Kidney capillary endothelial cell (primary cell): ENCODE data around the gene CORO1C.
"Not testable (repeated sequence)": the region's sequence is repeated elsewhere in the genome, so short reads cannot be mapped to it uniquely, and the experiment has no call there.

Experiments used
- DNase-seq: peaks from one replicate; pipeline ENCODE4 v3.0.0-alpha.2; 2018; ENCODE audit warnings: low spot score

CORO1C gene

DNA sequence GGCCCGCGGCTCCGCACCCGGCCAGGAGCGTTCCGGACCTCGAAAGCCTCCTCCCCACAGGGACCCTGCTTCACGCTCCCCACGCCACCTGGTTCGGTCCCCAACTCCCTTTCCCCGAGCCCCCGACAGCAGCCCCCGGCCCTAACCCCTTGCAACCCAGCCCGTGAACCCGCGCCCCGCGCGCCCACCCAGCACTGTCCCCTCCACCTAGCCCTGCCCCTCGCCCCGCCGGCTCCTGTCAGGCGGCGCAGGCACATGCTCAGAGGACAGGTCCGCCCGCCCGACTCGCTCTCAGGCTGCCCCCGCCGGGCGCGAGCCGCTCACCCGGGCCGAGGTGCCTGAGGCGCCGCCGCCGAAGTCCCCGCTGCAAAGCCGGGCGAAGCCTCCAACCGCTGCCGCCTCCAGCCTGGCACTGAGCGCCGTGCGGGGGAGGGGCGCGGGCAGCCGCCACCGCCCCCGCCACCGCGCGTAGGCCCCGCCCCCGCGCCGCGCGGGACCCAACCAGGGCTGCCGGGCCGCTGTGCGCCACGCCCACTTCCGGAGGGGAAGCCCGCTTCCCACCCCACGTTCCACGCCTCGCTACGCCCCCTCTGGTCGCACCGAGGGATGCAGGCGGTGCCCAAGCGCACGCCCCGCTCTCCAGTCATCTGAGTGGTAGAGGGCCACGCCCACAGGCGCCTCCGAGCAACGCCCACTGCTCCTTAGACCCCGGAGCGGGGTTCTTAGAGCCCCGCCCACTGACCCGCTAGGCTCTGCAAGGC lies at the start of gene CORO1C:
CORO1C (minus strand) TSS at position 414 of the 761 bp plus-strand sequence. CDS start 30,200 bp downstream, outside the sequence.
- DNase-seq = peak; percentile 95

DNA sequence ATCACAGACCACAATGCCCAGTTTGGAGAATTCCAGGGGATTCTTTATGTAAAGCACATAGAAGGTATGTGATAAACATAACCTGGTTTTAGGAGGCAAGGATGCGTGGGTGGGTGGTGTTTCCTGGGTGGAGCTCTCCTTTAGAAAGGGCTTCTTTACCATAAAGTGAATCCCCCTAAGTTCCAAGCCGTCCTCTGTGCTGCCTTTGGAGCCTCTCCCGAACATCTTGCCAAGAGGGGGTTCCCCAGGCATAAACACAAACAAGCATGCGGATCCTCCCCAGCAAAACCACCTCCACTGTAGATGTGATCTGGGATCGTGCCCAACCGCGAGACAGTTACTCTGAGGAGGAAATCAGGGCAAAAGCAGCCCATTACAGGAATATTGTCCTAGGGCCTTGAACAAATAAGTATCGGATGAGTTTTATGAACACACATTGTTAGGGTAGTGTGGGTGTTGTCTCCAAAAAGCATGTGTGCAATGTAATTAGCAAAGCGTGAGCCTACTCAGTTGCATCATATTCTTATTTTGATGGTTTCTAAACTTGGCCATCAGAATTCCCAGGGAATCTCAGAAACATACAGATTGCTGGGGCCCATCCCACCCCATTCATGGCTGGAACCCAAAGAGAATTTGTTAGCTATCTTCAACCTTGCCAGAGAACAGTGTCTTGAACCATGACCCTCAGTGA lies 48.8 kb upstream of the CORO1C start:
- DNase-seq = no peak

DNA sequence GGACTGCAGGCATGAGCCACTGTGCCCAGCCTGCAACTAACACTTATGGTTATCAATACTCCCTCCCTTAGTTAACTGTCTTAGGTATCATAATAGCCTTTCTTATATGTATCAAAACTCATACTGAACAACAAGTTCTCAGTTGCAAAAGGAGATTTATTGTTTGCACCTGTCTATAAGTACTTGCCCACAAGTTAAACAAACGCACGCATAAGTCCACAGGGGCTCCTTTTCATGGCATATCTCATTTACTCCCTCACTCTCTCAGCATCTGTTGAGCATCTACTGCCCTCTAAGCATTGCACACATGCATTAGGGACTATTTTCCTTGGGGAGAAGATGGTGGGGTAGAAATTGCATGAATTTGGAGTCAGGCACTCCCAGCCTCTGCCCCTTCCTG lies 46.7 kb upstream of the CORO1C start:
- no peak for DNase-seq

DNA sequence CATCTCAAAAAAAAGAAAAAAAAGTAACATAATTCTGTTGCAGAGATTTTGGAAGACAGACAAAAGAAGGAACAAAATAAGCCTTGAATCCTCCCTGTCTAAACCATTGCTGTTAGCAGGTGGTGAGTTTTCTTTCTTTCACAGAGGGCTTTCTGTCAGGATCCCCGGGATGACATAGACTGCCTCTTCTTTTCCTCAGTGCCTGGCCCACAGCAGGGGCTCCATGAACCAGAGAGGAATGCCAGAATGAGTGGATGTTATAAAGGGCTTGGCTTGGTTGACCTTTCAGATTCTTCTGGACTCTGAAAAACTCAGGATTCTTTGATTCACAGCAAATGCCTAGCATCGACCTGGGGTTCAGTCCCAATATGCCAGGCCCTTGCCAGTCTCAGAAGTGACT lies 45.8 kb upstream of the CORO1C start:
- DNase-seq = no peak

- DNase-seq = peak; percentile 41
Observed at GRCh38 chr12:108773798-108774788, 42.8 kb upstream of the CORO1C start.

DNA sequence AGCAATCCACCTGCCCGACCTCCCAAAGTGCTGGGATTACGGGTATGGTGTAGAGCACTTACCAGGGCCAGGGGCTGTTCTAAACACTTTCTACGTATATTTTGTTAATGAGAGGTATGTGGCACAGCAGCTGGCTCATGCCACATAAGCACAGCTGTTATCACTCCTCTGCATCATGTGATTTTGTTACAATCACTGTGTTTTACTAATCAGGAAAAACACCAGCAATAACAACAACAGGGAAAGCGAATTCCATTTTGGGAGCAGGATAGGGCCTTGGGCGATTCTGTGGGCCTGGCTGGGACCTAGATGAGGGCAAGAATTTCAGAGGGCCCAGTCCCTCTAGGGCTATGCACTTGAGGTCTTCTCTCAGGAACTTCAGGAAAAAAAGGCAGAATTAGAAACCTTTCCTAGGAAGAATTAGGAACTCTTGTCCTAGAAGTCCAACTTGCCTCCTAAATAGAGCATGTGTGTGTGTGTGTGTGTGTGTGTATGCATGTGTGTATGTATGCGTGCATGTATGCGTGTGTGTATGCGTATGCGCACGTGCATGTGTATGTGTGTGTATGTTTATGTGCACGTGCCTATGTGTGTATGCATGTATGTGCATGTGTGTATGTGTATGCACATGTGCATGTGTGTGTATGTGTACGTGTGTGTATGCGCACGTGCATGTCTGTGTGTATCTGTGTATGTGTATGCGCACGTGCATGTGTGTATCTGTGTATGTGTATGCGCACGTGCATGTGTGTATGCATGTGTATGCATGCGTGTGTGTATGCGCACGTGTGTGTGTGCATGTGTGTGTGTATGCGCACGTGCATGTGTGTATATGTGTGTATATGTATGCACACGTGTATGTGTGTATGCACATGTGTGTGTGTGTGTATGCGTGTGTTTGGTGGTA lies 41.8 kb upstream of the CORO1C start:
- DNase-seq = no peak

DNA sequence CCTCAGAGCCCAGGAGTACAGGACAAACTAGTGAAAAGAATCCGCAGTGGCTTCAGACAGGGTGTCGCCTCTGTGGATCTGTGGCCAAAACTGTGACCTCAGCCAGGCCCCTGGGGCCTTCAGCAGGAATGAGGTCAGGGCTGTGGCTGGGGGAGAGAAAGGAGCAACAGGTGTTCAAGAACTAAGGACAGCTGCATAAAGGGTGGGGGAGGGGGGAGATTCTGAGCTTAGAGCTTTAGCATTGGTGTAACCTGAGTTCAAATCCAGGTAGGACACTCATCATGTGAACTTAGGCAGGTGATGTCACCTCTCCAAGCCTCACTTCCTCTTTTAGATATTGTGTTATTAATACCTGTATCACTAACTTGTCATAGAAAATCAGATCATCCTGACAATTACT lies 40.9 kb upstream of the CORO1C start:
- no peak for DNase-seq

DNA sequence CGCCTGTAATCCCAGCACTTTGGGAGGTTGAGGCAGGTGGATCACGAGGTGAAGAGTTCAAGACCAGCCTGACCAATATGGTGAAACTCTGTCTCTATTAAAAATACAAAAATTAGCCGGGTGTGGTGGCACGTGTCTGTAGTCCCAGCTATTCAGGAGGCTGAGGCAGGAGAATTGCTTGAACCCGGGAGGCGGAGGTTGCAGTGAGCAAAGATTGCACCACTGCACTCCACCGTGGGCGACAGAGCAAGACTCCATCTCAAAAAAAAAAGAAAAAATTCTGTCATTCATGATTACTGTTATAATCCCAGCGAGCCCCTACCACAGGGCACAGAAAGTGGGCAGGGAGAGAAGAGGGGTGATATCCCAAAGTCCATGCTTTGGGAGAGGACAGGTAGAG lies 40.5 kb upstream of the CORO1C start:
- not testable (repeated sequence) for DNase-seq

GRCh38 chr12:108770963-108771362 lies 39.6 kb upstream of the CORO1C start:
- no peak for DNase-seq

DNA sequence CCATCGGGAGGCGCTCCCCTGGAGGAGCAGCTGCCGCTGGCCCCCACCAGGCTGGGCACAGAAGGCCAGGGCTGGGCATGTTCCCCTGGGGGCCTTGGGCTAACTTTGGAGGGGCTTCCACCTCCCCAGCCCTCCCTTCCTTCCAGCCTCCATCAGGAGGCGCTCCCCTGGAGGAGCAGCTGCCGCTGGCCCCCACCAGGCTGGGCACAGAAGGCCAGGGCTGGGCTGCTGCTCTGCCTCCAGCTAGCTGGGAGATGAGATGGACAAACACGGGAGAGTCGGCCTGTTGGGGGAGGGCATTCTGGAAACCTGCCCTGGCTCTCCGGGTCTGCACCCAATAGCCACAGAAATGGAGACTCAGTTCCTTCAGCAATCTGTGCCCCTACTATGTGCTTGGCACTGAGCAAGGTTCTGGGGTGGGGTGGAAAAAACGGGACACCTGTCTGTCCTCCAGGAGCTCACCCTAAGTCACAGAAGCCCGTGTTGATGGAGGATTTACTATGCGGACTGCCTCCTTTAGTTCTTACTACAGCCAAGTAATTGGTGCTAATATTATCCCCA lies 39.0 kb upstream of the CORO1C start:
- DNase-seq = no peak

GRCh38 chr12:108768591-108769500 lies 37.5 kb upstream of the CORO1C start:
- DNase-seq = no peak

- no peak for DNase-seq
Observed at GRCh38 chr12:108766294-108766693, 35.0 kb upstream of the CORO1C start.

- no peak for DNase-seq
Observed at GRCh38 chr12:108765289-108765764, 34.0 kb upstream of the CORO1C start.

DNA sequence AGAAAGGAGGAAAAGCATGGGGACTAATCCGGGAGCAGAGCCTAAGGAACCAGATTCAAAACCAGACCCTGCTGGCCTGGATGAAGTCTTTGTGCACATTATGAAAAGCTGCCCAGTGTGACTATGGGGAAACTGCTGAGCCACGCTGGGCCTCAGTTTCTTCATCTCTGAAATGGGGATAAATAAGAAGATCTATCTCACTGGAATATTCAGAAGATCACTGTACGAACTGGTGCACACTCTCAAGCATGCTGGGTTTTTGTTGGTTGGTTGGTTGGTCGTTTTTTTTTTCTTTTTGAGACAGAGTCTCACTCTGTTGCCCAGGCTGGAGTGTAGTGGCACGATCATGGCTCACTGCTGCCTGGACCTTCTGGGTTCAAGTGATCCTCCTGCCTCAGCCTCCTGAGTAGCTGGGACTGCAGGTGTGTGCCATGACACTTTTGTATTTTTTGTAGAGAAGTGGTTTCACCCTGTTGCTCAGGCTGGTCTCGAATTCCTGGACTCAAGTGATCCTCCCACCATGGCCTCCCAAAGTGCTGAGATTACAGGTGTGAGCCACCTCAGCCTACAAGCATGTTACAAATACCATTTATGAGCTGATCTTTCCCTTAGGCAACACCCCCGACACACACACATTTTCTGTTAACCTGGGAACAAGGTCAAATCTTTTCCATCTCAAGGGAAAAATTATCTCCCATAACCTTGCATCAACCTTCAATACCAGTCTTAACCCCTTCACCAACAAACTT lies 33.4 kb upstream of the CORO1C start:
- no peak for DNase-seq

DNA sequence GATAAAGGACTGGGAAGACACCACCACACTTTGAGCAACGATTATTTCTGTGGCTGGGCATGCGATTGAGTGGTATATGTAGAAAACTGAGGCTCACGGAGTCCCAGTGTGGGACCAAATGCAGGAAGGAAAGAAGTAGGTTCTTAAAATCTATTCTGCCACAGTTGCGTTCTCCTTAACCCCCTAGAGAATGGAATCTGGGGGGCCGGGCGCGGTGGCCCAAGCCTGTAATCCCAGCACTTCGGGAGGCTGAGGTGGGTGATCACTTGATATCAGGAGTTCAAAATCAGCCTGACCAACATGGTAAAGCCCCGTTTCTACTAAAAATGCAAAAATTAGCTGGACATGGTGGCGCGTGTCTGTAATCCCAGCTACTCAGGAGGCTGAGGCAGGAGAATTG lies 29.9 kb upstream of the CORO1C start:
- DNase-seq = no peak

- DNase-seq = no peak
Observed at GRCh38 chr12:108759924-108760323, 28.6 kb upstream of the CORO1C start.

- no peak for DNase-seq
Observed at GRCh38 chr12:108757856-108758255, 26.5 kb upstream of the CORO1C start.

DNA sequence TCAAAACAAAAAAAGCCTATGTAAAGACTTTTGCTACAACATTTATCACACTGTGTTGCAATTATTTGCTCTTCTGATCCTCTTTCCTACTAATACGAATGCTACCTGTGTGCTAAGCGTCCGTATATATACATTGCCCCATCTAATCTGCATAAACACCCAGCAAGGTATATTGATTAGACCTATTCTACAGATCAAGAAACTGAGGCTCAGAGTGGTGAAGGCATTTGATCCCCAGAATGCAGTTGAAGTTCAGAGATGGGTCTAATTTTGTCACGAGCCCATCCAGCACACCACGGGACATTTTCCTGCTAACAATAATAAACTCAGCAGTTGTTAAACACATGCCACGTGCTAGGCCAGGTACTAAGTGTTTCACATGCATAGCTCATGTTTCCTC lies 25.1 kb upstream of the CORO1C start:
- DNase-seq = no peak

GRCh38 chr12:108755481-108755880 lies 24.2 kb upstream of the CORO1C start:
- no peak for DNase-seq
